Right lung (tissue), 5 donors: ENCODE data around the gene HOGA1. TPM values are rescaled to one million over a fixed set of nuclear protein-coding genes. Genes with fewer than 3 reads are reported as not detected.
"Not testable (repeated sequence)": the region's sequence is repeated elsewhere in the genome, so short reads cannot be mapped to it uniquely, and the experiment has no call there.

Experiments used
- DNase-seq, 2 donors: peaks; one replicate each; pipeline ENCODE4 v3.0.0-alpha.2; 2013
- polyA plus RNA-seq, 5 donors: library from polyadenylated mRNA; unstranded; fragments of 120-200 nt; gene quantifications; one replicate each; pipeline versions ENCODE4 v1.2.1 to v1.2.3, GENCODE V29; 2013; ENCODE audit warnings: inconsistent platforms in 1 of 5, low replicate concordance in 1 of 5; ENCODE audit not compliant: insufficient read length in 5 of 5, insufficient read depth in 1 of 5

The HOGA1 gene
- polyA plus RNA-seq, 5 donors = 0.62 to 1.2 (median 0.86) TPM

DNA sequence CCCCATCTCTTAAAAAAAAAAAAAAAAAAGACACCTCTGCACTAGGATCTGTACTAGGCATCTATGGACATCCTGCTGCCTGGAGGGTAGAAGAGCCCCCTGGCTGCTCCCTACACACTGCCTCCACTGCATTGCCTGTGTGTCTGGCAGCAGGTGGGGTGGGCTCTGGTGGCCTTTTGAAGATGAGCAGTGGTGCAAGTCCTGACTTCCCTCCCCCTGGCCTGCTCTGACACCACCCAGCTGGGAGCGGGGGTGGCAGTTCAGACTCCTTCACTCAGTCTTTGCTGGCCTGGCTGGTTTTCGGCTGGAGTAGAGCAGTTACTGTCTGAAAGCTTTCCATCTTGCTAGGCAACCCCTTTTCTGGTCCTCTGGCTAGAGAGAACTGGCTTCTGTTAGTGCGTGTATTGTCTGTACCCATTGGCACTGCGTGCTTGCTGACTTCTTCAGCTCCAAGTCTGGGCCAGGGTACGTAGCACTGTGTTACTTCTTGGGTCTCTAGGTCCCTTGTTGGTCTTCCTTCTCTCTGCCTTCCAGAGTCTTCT is 23.0 kb downstream of the HOGA1 start:
- DNase-seq = no peak

DNA sequence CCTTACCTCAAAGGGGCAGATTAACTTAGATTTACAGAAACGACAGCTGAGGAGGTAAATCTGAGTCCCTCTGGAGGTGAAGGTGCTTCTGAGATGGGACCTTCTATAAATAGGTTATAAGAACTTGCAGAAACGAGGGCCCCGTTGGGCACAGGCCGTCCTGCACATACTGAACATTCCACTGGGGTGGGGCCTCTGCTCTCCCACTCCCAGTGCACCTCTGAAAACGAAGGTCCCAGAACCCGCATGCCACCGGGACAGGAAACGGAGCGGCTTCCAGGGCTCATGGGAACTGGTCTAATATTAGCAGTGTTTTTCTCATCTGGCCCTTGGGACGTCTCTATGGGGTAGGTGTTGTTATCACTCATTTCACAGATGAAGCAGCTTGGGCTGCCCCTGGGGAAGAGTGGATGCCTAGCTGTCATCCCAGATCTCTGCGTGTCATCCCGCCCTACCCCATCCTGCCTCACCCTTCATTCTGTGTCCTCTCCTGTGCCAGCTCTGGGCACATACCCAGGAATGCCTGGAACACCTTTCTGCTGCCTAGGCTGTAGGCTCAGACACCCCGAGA is 24.9 kb downstream of the HOGA1 start:
- no peak for DNase-seq

- DNase-seq = no peak
Measured at GRCh38 chr10:97611473-97611872, 27.3 kb downstream of the HOGA1 start.

- no peak for DNase-seq
Measured at GRCh38 chr10:97612386-97612785, 28.2 kb downstream of the HOGA1 start.

DNA sequence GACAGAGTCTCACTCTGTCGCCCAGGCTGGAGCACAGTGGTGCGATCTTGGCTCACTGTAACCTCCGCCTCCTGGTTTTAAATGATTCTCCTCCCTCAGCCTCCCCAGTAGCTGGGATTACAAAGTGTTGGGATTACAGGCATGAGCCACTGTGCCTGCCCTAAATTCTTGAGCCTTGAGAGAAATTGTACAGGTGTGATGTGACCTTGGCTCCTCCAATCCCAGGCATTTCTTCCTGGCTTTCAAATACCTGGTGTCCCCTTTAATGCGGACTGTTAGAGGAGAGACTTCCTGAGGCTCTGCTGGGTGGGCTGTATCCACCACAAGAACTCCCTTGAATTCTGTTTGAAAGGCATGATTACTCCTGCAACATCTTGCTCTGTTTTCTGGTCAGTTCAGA is 34.1 kb downstream of the HOGA1 start:
- no peak for DNase-seq

DNA sequence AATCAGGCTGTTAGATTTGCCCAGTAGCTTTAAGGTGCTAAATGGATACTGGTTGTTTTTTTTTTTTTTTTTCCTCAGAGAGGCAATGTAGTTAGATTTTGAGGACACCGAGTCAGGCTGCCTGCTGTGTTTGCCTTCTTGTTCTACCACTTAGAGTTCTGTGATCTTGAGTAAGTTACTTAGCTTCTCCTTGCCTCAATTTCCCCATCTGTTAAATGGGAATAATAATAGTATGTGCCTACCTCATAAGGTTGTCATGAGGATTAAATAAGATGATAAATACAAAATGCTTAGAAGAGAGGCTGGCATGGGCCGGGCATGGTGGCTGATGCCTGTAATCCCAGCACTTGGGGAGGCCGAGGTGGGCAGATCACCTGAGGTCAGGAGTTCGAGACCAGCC is 34.5 kb downstream of the HOGA1 start:
- no peak for DNase-seq

- DNase-seq = no peak
Measured at GRCh38 chr10:97623277-97623676, 39.1 kb downstream of the HOGA1 start.

GRCh38 chr10:97627731-97628130 is 43.5 kb downstream of the HOGA1 start:
- no peak for DNase-seq

GRCh38 chr10:97628228-97628627 is 44.0 kb downstream of the HOGA1 start:
- no peak for DNase-seq

DNA sequence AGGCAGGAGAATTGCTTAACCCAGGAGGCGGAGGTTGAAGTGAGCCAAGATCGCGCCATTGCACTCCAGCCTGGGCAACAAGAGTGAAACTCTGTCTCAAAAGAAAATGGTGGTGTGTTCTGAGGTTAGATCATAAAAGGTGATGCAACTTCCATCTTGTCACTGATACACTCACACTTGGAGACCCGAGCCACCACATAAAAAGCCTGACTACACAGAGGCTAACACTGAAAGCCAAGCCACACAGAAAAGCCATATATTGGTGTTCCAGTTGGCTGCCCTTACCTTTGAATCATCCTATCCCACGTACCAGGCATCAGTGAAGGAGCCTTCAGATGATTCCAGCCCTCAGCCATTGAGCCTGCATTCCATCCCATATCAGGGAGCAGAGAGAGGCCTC is 45.1 kb downstream of the HOGA1 start:
- DNase-seq = no peak

- no peak for DNase-seq
Measured at GRCh38 chr10:97631098-97631497, 46.9 kb downstream of the HOGA1 start.

DNA sequence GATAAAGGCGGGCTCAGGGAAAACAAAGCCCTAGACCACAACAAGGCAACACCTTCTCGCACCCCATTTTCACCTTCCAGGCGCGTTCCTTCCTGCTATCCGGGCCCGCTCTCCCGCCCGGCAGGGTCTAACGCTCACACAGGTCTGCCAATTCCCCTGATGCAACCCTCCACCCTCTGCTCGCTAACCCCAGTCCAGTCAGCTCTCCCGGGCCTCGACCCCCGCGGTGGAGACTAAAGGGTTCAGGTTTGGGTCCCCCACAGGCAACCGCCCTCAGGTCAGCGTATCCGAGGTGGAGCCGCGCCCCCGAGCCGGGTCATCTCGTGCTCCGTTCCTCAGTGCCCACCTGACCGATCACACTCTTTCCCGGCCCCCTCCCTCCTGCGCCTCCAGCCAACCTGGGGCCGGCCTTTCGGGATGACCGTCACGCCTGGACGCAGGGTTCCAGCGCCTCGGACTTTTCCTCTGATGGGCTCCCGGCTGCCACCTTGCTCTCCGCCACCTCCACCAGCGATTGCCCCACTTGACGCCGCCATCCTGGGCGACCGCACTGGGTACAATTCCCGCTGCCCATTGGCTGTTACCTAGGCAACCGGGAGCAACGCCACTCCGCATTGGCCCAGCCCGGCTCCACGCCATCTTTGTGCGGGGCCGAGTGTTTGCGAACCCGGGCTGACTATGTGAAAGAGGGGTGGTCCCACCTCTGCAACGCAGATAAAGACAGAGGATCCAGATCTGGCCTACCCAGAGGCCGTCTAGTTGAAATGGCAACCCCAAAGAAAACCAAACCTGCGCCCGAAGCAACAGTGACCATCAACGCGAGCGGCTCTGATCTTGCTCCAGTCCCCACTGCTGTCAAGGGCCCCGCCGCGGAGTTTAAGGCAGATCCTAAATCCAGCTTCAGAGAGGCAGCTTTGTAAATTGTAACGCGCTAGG is 49.0 kb downstream of the HOGA1 start, which contains the start of gene MORN4:
MORN4 (minus strand) TSS at position 552 of the 936 bp plus-strand sequence. CDS start 13,847 bp downstream, outside the sequence.
- DNase-seq = peak; percentile 90 to 91

GRCh38 chr10:97633921-97634320 is 49.7 kb downstream of the HOGA1 start:
- no peak for DNase-seq

GRCh38 chr10:97635577-97635976 is 51.4 kb downstream of the HOGA1 start:
- DNase-seq = no peak

DNA sequence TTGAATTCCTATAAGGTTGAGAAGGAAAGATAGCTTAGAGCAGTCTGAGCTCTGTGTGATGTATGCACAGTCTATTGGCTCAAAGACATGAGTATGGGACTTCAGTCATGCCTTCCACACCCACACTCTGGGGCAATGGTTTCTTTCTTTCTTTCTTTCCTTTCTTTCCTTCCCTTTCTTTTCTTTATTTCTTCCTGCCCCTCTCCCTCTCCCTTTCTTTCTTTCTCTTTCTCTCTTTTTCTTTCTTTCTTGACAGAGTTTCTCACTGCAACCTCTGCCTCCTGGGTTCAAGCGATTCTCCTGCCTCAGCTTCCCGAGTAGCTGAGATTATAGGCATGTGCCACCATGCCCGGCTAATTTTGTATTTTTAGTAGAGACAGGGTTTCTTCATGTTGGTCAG is 54.9 kb downstream of the HOGA1 start:
- not testable (repeated sequence) for DNase-seq

- peak; percentile 97 to 99 for DNase-seq
Measured at GRCh38 chr10:97640174-97640867, 56.1 kb downstream of the HOGA1 start, which contains the start of gene PI4K2A. Gene PI4K2A (plus strand): TSS chr10:97640671. CDS start chr10:97640743, 72 bp downstream.

DNA sequence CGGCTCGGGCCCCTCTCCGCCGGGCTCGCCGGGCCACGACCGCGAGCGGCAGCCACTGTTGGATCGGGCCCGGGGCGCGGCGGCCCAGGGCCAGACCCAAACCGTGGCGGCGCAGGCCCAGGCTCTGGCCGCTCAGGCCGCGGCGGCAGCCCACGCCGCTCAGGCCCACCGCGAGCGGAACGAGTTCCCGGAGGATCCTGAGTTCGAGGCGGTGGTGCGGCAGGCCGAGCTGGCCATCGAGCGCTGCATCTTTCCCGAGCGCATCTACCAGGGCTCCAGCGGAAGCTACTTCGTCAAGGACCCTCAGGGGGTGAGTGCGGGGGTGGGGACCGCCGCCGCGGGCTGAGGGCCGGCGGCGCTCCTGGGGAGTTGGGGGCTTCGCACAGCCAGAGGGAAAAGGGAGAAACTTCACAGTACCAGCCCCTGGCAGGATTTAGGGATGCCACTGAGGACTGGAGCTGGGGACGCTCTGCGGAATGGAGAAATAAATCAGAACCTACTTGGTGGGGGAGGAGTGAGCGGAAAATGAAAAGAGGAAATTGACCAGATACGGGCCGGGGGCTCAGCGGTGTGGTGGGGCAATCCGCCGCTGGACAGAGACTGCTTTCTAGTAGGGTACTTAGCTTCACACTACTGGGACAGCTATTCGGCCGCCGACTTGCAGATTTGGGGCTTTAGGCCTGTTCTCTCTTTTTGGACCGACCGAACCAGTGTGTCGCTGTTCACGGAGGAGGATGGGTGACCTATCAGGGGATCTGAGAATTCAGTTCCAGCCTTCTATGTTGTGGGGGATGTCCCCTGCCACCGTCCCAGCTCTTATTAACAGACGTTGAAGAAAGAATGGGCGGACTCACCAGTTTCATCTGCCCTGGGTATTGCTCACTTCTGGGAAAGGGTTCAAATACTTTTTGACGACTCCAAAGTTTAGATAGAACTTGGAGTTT is 57.0 kb downstream of the HOGA1 start:
- DNase-seq = peak; percentile 30 to 49

- not testable (repeated sequence) for DNase-seq
Measured at GRCh38 chr10:97642471-97643159, 58.4 kb downstream of the HOGA1 start.

- no peak for DNase-seq
Measured at GRCh38 chr10:97643441-97643985, 59.3 kb downstream of the HOGA1 start.

GRCh38 chr10:97644936-97645335 is 60.7 kb downstream of the HOGA1 start:
- DNase-seq = no peak
